ENCODE data around the gene TRIM46.
"Not testable (repeated sequence)": the region's sequence is repeated elsewhere in the genome, so short reads cannot be mapped to it uniquely, and the experiment has no call there.

The TRIM46 gene

GRCh38 chr1:155193275-155193990 lies 19.8 kb downstream of the TRIM46 start:
- Histone ChIP-seq H3K4me3 (ENCODE audit: low read depth in 1 of 2, low read length in 1 of 2) (peak overlapping the region; percentile 64 to 71), H3K4me1 (ENCODE audit: control insufficient read depth in 1 of 2, insufficient read depth in 1 of 2, low read depth in 1 of 2, low read length in 1 of 2) (peaks cover 28 to 30% of the 10 kb centered on the region in 2 experiments), H3K27ac (peak overlapping the region; percentile 11), H3K36me3 (peaks cover 15% of the 10 kb centered on the region), H3K27me3 (peaks cover 41% of the 10 kb centered on the region), H3K9me3 (no peaks in the 10 kb centered on the region)
- peak; percentile 96 for TF ChIP-seq CTCF (IDR thresholded peaks at IDR 0.05)

- Histone ChIP-seq H3K4me1 (ENCODE audit: control insufficient read depth in 1 of 2, insufficient read depth in 1 of 2, low read depth in 1 of 2, low read length in 1 of 2) (peaks cover 28 to 30% of the 10 kb centered on the region in 2 experiments), H3K27me3 (peaks cover 41% of the 10 kb centered on the region), H3K4me3 (ENCODE audit: low read depth in 1 of 2, low read length in 1 of 2) (peak overlapping the region; percentile 64 to 71), H3K36me3 (peaks cover 15% of the 10 kb centered on the region)
- H3K27ac ChIP-seq, H3K9me3 ChIP-seq: not testable (repeated sequence)
These were observed 20.3 kb downstream of the TRIM46 start for GRCh38 chr1:155193991-155194240.

- peak overlapping the region in 1 of 2 experiments; percentile 64 for H3K4me3 ChIP-seq (ENCODE audit: low read depth in 1 of 2, low read length in 1 of 2)
- no peak overlapping the region for H3K27ac ChIP-seq
- no peaks in the 10 kb centered on the region for H3K9me3 ChIP-seq
- H3K27me3 ChIP-seq: peaks cover 41% of the 10 kb centered on the region
- H3K4me1 ChIP-seq (ENCODE audit: control insufficient read depth in 1 of 2, insufficient read depth in 1 of 2, low read depth in 1 of 2, low read length in 1 of 2): peaks cover 28 to 30% of the 10 kb centered on the region in 2 experiments
- no peak for TF ChIP-seq CTCF (IDR thresholded peaks at IDR 0.05)
- H3K36me3 ChIP-seq: peaks cover 15% of the 10 kb centered on the region
These were observed 21.8 kb downstream of the TRIM46 start for GRCh38 chr1:155195201-155196102.

GRCh38 chr1:155196103-155196892 lies 22.6 kb downstream of the TRIM46 start:
- peaks cover 28 to 30% of the 10 kb centered on the region in 2 experiments for H3K4me1 ChIP-seq (ENCODE audit: control insufficient read depth in 1 of 2, insufficient read depth in 1 of 2, low read depth in 1 of 2, low read length in 1 of 2)
- peaks cover 41% of the 10 kb centered on the region for H3K27me3 ChIP-seq
- no peaks in the 10 kb centered on the region for H3K9me3 ChIP-seq
- H3K4me3 ChIP-seq (ENCODE audit: low read depth in 1 of 2, low read length in 1 of 2): no peak overlapping the region
- H3K27ac ChIP-seq: no peak overlapping the region
- no peak for TF ChIP-seq CTCF (IDR thresholded peaks at IDR 0.05)
- H3K36me3 ChIP-seq: peaks cover 15% of the 10 kb centered on the region

GRCh38 chr1:155196893-155197638 lies 23.4 kb downstream of the TRIM46 start:
- no peaks in the 10 kb centered on the region for H3K9me3 ChIP-seq
- no peak overlapping the region for H3K27ac ChIP-seq
- H3K4me3 ChIP-seq (ENCODE audit: low read depth in 1 of 2, low read length in 1 of 2): no peak overlapping the region
- H3K4me1 ChIP-seq (ENCODE audit: control insufficient read depth in 1 of 2, insufficient read depth in 1 of 2, low read depth in 1 of 2, low read length in 1 of 2): peaks cover 28 to 30% of the 10 kb centered on the region in 2 experiments
- H3K27me3 ChIP-seq: peaks cover 41% of the 10 kb centered on the region
- TF ChIP-seq CTCF (IDR thresholded peaks at IDR 0.05): no peak
- H3K36me3 ChIP-seq: peaks cover 15% of the 10 kb centered on the region

All from neutrophil (primary cell).